HCT116 (cell line): Measurements from ENCODE around the gene VPS39. TPM values are rescaled to one million over a fixed set of nuclear protein-coding genes. Genes with fewer than 3 reads are reported as not detected.

ENCODE experiments used
- ATAC-seq: fragments of 200-7000 bp; cut with Tn5 transposase; 2 replicates; pipeline ENCODE4 v1.9.1; 2020; ENCODE audit warnings: mild to moderate bottlenecking, moderate library complexity
- BruUV-seq: library from RNA; stranded (reverse); fragments of 400-500 nt; replicated peaks from 2 replicates; lab custom pipeline; 2021; lab: Mats Ljungman, UMichigan
- CTCF ChIA-PET: fragments of 300-600 bp; sonication (Branson Sonifier 250); formaldehyde crosslinking; loops from one replicate; lab custom pipeline; 2021; ENCODE audit warnings: antibody characterized with exemption; lab: Charles Lee
- POLR2A ChIA-PET: fragments of 300-600, 350-600 bp; sonication (Branson Sonifier 250); formaldehyde crosslinking; loops from one replicate; lab custom pipeline; 2021; ENCODE audit warnings: antibody characterized with exemption; lab: Charles Lee
- RAD21 ChIA-PET, 2 experiments: fragments of 300-600 bp; sonication (Branson Sonifier 250); formaldehyde crosslinking; loops; one replicate each; lab custom pipeline; 2023; ENCODE audit warnings: low total read pairs in 2 of 2; ENCODE audit not compliant: uncharacterized antibody in 2 of 2, unreplicated experiment in 2 of 2, low non-redundant PET in 1 of 2; lab: Charles Lee
- DNase-seq: peaks from one replicate; pipeline ENCODE4 v3.0.0-alpha.2; 2010; ENCODE audit warnings: low read depth, low spot score
- H2AFZ ChIP-seq: fragments of 200-600 bp; shearing (Covaris generic), sonication (generic); 2 replicates; pipeline ENCODE4 v1.6.1; 2017; ENCODE audit warnings: low read depth, mixed run types, mixed read lengths, antibody characterized with exemption, low read length; ENCODE audit not compliant: poor library complexity, severe bottlenecking
- H3K27ac ChIP-seq: 2 replicates; pipeline ENCODE4 v1.5.1; 2012; ENCODE audit warnings: low read depth, low read length
- H3K27me3 ChIP-seq: fragments of 200-600 bp; sonication (generic); 2 replicates; pipeline ENCODE4 v1.6.1; 2016; ENCODE audit warnings: mixed run types, low read length, mixed read lengths; ENCODE audit not compliant: insufficient read depth
- H3K36me3 ChIP-seq, 2 experiments: fragments of 200-500 bp in 1 of 2; fragments of 200-600 bp in 1 of 2; sonication (Bioruptor generic) in 1 of 2; sonication (generic) in 1 of 2; 2 replicates each; pipeline versions ENCODE4 v1.5.1 to v1.6.1; 2014 to 2016; ENCODE audit warnings: low read length in 2 of 2, inconsistent platforms in 1 of 2, mixed read lengths in 1 of 2, mixed run types in 1 of 2; ENCODE audit not compliant: insufficient read depth in 2 of 2, control insufficient read depth in 1 of 2
- H3K4me1 ChIP-seq, 2 experiments: fragments of 200-600 bp in 1 of 2; sonication (generic) in 1 of 2; 2 replicates each; pipeline versions ENCODE4 v1.5.1 to v1.6.1; 2012 to 2017; ENCODE audit warnings: low read length in 2 of 2, inconsistent platforms in 1 of 2, mild to moderate bottlenecking in 1 of 2, mixed read lengths in 1 of 2, mixed run types in 1 of 2, moderate library complexity in 1 of 2; ENCODE audit not compliant: insufficient read depth in 2 of 2, control insufficient read depth in 1 of 2
- H3K4me2 ChIP-seq: fragments of 200-600 bp; sonication (generic); 2 replicates; pipeline ENCODE4 v1.6.1; 2017; ENCODE audit warnings: mixed run types, low read length, mixed read lengths
- H3K4me3 ChIP-seq, 2 experiments: fragments of 200-600 bp in 1 of 2; sonication (generic) in 1 of 2; replicated peaks in 1 of 2; 2 replicates each; pipeline ENCODE4 v1.5.1; 2011 to 2016; ENCODE audit warnings: low read length in 2 of 2, control low read depth in 1 of 2, low read depth in 1 of 2, mild to moderate bottlenecking in 1 of 2, mixed read lengths in 1 of 2, mixed run types in 1 of 2
- H3K79me2 ChIP-seq: fragments of 200-600 bp; sonication (generic); 2 replicates; pipeline ENCODE4 v1.6.1; 2017; ENCODE audit warnings: mild to moderate bottlenecking, mixed run types, low read length, moderate library complexity, mixed read lengths; ENCODE audit not compliant: insufficient read depth
- H3K9ac ChIP-seq: fragments of 200-600 bp; sonication (generic); 2 replicates; pipeline ENCODE4 v1.6.1; 2016; ENCODE audit warnings: low read length, mixed read lengths
- H3K9me2 ChIP-seq: fragments of 200-600 bp; sonication (generic), shearing (Covaris generic); 2 replicates; pipeline ENCODE4 v1.6.1; 2017; ENCODE audit warnings: mixed run types, mild to moderate bottlenecking, moderate library complexity; ENCODE audit not compliant: insufficient read depth
- H3K9me3 ChIP-seq, 2 experiments: fragments of 200-500 bp in 1 of 2; fragments of 200-600 bp in 1 of 2; sonication (Bioruptor generic) in 1 of 2; sonication (generic) in 1 of 2; 2 replicates each; pipeline ENCODE4 v1.6.1; 2014 to 2017; ENCODE audit warnings: low read length in 2 of 2, mixed read lengths in 2 of 2, inconsistent platforms in 1 of 2, low read depth in 1 of 2, mild to moderate bottlenecking in 1 of 2, mixed run types in 1 of 2, moderate library complexity in 1 of 2; ENCODE audit not compliant: control insufficient read depth in 1 of 2, insufficient read depth in 1 of 2
- H4K20me1 ChIP-seq: fragments of 200-600 bp; sonication (generic), shearing (Covaris generic); 2 replicates; pipeline ENCODE4 v1.6.1; 2017; ENCODE audit warnings: mixed run types, mild to moderate bottlenecking, moderate library complexity; ENCODE audit not compliant: insufficient read depth
- ELF1 ChIP-seq: IDR thresholded peaks from 2 replicates; pipeline ENCODE4 v1.6.1; 2012; ENCODE audit warnings: low read depth, borderline replicate concordance
- JUND ChIP-seq: IDR thresholded peaks from 2 replicates; pipeline ENCODE4 v1.6.1; 2012
- TCF7L2 ChIP-seq: IDR thresholded peaks from 2 replicates; pipeline ENCODE4 v1.7.0; 2011; ENCODE audit warnings: borderline replicate concordance, inconsistent platforms; ENCODE audit not compliant: insufficient read depth, insufficient read length; ENCODE audit errors: extremely low read depth
- YY1 ChIP-seq: IDR thresholded peaks from 2 replicates; pipeline ENCODE4 v1.6.1; 2011; ENCODE audit warnings: low read length, low read depth, moderate library complexity, mild to moderate bottlenecking; ENCODE audit not compliant: insufficient replicate concordance; ENCODE audit errors: extremely low read depth
- ZFX ChIP-seq: fragments of 450-650 bp; IDR thresholded peaks from 2 replicates; pipeline ENCODE4 v1.6.1; 2017
- intact Hi-C: fragments of 100-400 bp; cut with micrococcal nuclease; formaldehyde crosslinking; loops from 2 replicates; pipeline ENCODE4 v1.10.0; 2022
- total RNA-seq: library from RNA; stranded (reverse); gene quantifications from one replicate; pipeline ENCODE4 v1.2.1, GENCODE V29; 2021; ENCODE audit not compliant: unreplicated experiment
- TF ChIP-seq, protein P1 (sequence below): IDR thresholded peaks from 2 replicates; pipeline ENCODE4 v1.6.1; 2012; ENCODE audit warnings: low read depth
- TF ChIP-seq, protein P2 (sequence below): IDR thresholded peaks from 2 replicates; pipeline ENCODE4 v1.6.1; 2011; ENCODE audit warnings: mild to moderate bottlenecking, low read length, moderate library complexity; ENCODE audit not compliant: insufficient replicate concordance; ENCODE audit errors: extremely low read depth

The VPS39 gene
- total RNA-seq, 1 experiment from 2014 or later = 40.1 TPM

DNA sequence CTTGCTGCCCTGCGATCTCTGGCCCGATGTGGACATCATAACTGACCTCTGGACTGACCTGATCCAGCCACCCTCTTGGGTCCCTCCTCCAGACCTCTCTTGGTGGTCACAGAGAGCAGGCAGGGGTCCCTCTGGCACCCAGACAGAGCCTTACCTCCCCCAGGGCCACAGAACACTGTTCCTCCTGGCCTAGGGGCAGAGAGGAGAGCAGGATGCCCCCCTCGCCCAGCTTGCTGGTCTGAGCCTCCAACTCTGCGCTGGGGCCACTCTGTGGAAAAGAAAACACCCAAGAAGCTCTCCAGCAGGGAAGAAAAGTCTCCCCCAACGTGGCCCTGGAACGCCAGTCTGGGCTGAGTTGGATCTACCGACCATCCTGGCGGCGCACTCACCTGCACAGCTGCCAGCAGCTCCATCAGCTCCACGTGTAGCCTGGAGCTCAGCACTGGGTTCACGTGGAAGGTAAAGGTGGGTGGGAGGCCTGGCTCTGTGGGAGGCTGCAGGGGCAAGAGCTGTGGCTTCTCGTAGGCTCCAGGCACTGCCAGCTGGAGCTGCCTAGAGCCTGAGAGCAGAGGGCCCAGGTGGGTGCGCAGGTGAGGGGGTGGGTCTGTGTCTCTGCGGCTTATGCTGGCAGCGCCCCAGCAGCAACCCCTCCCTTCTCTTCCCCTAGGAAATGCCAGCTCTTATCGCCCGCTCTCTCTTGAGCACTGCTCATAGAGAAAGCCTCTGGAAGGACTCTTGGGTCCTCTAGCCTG lies 57.7 kb downstream of the VPS39 start:
- ATAC-seq = no peak
- RAD21 ChIA-PET = no interaction called here
- no peaks in the 10 kb centered on the region for H3K79me2 ChIP-seq
- POLR2A ChIA-PET = no interaction called here
- H2AFZ ChIP-seq = no peak overlapping the region
- no peaks in the 10 kb centered on the region for H3K9me2 ChIP-seq
- H3K9me3 ChIP-seq = no peaks in the 10 kb centered on the region
- intact Hi-C loops = no loop called here
- no peak overlapping the region for H3K4me3 ChIP-seq
- H3K4me2 ChIP-seq = no peak overlapping the region
- H3K27me3 ChIP-seq = no peaks in the 10 kb centered on the region
- no peaks in the 10 kb centered on the region for H3K36me3 ChIP-seq
- BruUV-seq = no TSS peak
- H3K9ac ChIP-seq = no peak overlapping the region
- CTCF ChIA-PET = interaction anchor here (1.1 to 1.3 kb wide), 2 partner anchors 12 to 235 kb away, joined by 3 to 4 read pairs; no protein-coding TSS in a partner anchor
- DNase-seq = no peak
- no peaks in the 10 kb centered on the region for H4K20me1 ChIP-seq
- H3K27ac ChIP-seq = no peak overlapping the region
- no peaks in the 10 kb centered on the region for H3K4me1 ChIP-seq
- no peak for TF ChIP-seq ELF1
- no peak for TF ChIP-seq TCF7L2
- no peak for TF ChIP-seq YY1
- TF ChIP-seq, protein P1, sequence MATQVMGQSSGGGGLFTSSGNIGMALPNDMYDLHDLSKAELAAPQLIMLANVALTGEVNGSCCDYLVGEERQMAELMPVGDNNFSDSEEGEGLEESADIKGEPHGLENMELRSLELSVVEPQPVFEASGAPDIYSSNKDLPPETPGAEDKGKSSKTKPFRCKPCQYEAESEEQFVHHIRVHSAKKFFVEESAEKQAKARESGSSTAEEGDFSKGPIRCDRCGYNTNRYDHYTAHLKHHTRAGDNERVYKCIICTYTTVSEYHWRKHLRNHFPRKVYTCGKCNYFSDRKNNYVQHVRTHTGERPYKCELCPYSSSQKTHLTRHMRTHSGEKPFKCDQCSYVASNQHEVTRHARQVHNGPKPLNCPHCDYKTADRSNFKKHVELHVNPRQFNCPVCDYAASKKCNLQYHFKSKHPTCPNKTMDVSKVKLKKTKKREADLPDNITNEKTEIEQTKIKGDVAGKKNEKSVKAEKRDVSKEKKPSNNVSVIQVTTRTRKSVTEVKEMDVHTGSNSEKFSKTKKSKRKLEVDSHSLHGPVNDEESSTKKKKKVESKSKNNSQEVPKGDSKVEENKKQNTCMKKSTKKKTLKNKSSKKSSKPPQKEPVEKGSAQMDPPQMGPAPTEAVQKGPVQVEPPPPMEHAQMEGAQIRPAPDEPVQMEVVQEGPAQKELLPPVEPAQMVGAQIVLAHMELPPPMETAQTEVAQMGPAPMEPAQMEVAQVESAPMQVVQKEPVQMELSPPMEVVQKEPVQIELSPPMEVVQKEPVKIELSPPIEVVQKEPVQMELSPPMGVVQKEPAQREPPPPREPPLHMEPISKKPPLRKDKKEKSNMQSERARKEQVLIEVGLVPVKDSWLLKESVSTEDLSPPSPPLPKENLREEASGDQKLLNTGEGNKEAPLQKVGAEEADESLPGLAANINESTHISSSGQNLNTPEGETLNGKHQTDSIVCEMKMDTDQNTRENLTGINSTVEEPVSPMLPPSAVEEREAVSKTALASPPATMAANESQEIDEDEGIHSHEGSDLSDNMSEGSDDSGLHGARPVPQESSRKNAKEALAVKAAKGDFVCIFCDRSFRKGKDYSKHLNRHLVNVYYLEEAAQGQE = no peak
- TF ChIP-seq ZFX = no peak
- TF ChIP-seq, protein P2, sequence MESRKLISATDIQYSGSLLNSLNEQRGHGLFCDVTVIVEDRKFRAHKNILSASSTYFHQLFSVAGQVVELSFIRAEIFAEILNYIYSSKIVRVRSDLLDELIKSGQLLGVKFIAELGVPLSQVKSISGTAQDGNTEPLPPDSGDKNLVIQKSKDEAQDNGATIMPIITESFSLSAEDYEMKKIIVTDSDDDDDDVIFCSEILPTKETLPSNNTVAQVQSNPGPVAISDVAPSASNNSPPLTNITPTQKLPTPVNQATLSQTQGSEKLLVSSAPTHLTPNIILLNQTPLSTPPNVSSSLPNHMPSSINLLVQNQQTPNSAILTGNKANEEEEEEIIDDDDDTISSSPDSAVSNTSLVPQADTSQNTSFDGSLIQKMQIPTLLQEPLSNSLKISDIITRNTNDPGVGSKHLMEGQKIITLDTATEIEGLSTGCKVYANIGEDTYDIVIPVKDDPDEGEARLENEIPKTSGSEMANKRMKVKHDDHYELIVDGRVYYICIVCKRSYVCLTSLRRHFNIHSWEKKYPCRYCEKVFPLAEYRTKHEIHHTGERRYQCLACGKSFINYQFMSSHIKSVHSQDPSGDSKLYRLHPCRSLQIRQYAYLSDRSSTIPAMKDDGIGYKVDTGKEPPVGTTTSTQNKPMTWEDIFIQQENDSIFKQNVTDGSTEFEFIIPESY = no peak
- no peak for TF ChIP-seq JUND
- TF ChIP-seq, all 23 proteins: peak for 0
